ENCODE measurements around the gene SFTPA2. TPM values are rescaled to one million over a fixed set of nuclear protein-coding genes. Genes with fewer than 3 reads are reported as not detected.
A peak's percentile ranks its signal among the peaks of the same experiment; 100 is the strongest.

The SFTPA2 gene
- not detected in 2 replicates for total RNA-seq

DNA sequence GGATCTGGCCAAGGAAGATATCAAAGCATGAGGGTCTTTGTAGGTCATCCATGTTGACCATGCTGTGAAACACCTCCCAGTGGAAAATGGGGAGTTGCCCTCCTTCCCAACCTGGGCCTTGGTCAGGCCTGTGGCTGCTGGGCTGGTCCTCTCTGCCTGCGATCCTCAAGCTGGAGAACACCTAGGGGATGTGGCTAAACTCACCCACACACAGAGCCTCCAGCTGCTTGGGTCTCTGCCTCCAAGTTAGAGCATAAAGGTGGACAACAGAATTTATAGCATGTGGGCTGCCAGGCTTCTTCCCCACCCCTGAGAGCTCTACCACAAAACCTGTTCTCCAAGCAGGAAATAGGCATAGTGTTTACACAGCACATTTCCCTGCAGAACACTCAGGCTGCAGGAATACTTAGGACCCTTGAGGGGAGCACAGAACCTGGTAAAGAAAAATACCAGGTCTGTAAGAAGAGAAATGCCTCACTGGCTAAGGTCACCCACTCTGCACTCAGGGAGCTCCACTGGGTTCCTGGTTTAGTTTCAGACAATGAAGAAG lies at the start of gene SFTPA2:
Gene SFTPA2 (minus strand): TSS at position 248 of the 550 bp plus-strand sequence. CDS start 924 bp downstream, outside the sequence.
- TF ChIP-seq, protein P1, sequence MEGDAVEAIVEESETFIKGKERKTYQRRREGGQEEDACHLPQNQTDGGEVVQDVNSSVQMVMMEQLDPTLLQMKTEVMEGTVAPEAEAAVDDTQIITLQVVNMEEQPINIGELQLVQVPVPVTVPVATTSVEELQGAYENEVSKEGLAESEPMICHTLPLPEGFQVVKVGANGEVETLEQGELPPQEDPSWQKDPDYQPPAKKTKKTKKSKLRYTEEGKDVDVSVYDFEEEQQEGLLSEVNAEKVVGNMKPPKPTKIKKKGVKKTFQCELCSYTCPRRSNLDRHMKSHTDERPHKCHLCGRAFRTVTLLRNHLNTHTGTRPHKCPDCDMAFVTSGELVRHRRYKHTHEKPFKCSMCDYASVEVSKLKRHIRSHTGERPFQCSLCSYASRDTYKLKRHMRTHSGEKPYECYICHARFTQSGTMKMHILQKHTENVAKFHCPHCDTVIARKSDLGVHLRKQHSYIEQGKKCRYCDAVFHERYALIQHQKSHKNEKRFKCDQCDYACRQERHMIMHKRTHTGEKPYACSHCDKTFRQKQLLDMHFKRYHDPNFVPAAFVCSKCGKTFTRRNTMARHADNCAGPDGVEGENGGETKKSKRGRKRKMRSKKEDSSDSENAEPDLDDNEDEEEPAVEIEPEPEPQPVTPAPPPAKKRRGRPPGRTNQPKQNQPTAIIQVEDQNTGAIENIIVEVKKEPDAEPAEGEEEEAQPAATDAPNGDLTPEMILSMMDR (IDR thresholded peaks at IDR 0.05; ENCODE audit: insufficient read depth, low read length, poor library complexity, severe bottlenecking), result no peak
- Histone ChIP-seq H3K27me3 (ENCODE audit: control insufficient read depth, insufficient read depth, low read length) (peaks cover 5% of the 10 kb centered on the region), H3K4me3 (ENCODE audit: low read depth, low read length) (no peak within 1 kb of the TSS), H3K36me3 (ENCODE audit: control insufficient read depth, insufficient read depth, low read length) (no peaks in the 10 kb centered on the region)
- DNase-seq (ENCODE audit: low read depth), result no peak

DNA sequence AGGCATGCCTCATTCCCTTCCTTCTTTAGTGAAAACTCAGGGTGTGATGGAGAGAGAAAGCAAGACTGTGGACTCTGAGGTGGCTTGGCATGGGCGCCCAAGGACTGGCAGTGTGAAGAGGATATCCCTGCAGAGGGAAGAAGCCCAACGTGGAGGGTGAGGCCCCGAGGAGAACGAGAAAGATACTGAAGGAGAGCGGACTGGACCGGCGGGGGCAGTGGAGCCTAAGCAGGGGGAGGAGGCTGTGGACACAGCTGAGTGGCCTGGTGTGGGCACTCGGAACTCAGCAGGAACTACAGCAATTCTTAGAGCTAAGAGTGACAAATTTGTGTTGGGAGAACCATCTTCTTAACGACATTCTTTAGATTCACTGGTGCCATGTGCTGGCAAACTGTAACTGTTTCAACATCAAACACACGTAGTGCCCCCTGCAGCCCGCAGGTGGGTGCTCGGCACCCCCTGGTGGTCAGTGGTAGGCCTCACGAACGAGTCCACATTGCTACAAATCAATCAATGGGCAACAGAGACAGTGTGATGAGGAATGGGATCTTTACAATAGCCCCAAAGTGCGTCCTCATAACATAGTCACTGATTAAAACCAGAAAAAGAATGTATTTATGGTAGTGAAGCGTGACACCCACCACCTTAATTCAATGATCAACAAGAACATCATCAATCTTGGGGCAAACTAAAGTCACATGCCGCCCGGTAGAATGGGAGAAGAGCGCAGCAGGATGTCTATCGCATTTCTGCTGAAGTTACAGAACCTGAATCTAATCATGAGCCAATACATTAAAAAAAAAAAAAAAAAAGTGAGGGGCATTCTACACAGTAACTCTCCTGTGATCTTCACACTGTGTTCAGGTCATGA lies 48.5 kb upstream of the SFTPA2 start:
- H3K36me3 ChIP-seq (ENCODE audit: control insufficient read depth, insufficient read depth, low read length), result no peaks in the 10 kb centered on the region
- no peak for DNase-seq (ENCODE audit: low read depth)
- TF ChIP-seq, protein P1 (IDR thresholded peaks at IDR 0.05; ENCODE audit: insufficient read depth, low read length, poor library complexity, severe bottlenecking), result peak; percentile 60
- no peak overlapping the region for H3K4me3 ChIP-seq (ENCODE audit: low read depth, low read length)
- peaks cover 4% of the 10 kb centered on the region for H3K27me3 ChIP-seq (ENCODE audit: control insufficient read depth, insufficient read depth, low read length)

DNA sequence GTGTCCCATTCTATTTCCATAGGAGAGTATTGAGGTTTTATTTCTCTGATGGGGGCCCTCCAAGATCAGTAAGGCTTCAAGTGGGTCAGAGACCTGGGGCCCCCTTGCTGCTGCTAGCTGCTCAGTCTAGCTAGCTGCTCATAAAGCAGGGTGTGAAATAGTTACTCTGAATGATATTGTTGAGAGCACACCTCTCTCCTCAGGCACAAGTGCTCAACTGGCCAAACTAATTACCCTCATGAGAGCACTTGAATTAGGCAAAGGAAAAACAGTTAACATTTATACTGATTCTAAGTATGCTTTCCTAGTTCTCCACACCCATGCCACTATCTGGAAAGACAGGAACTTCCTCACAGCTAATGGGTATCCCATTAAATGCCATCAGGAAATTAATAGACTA lies 45.1 kb upstream of the SFTPA2 start:
- H3K27me3 ChIP-seq (ENCODE audit: control insufficient read depth, insufficient read depth, low read length), result peaks cover 4% of the 10 kb centered on the region
- no peak overlapping the region for H3K4me3 ChIP-seq (ENCODE audit: low read depth, low read length)
- no peaks in the 10 kb centered on the region for H3K36me3 ChIP-seq (ENCODE audit: control insufficient read depth, insufficient read depth, low read length)
- no peak for DNase-seq (ENCODE audit: low read depth)
- TF ChIP-seq, protein P1 (IDR thresholded peaks at IDR 0.05; ENCODE audit: insufficient read depth, low read length, poor library complexity, severe bottlenecking), result no peak

DNA sequence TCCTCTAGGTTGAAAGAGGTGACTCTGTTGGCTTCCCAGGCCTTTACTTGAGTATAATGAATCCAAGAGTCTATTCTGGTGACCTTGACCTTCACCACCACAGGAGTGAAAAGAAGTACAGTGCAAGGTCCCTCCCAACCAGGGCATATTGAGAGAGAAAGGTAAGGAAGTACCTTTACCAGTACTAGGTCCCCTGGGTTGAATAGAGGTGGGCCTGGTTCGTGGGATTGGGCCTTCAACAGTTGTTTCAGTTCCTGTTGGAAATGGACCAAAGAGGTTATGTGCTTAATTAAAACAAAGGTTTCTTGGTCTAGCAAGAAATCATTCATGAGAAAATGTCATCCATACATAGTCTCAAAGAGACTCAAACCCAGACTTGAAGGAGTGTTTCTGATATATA lies 44.1 kb upstream of the SFTPA2 start:
- TF ChIP-seq, protein P1 (IDR thresholded peaks at IDR 0.05; ENCODE audit: insufficient read depth, low read length, poor library complexity, severe bottlenecking), result no peak
- H3K4me3 ChIP-seq (ENCODE audit: low read depth, low read length), result no peak overlapping the region
- H3K36me3 ChIP-seq (ENCODE audit: control insufficient read depth, insufficient read depth, low read length), result no peaks in the 10 kb centered on the region
- DNase-seq (ENCODE audit: low read depth), result no peak
- peaks cover 4% of the 10 kb centered on the region for H3K27me3 ChIP-seq (ENCODE audit: control insufficient read depth, insufficient read depth, low read length)

DNA sequence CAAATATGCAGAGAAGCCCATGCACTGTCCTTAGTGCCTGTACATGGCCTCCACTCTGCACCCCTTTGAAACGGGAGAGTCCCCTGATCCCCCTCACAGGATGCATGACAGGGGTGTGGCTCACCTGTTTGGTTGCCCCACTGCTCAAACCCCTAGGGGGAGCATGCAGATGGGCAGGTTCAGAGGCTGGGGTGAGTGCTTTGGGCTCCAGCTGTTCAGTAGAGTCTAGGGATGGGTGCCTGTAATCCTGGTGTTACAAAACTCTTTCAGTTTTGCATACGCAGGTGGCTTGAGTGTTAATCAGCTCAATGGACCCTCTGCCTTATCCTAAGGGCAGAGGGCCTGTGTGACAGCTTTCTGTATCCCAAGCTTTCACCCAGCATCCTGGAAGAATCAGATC lies 42.7 kb upstream of the SFTPA2 start:
- no peak overlapping the region for H3K4me3 ChIP-seq (ENCODE audit: low read depth, low read length)
- peaks cover 3% of the 10 kb centered on the region for H3K27me3 ChIP-seq (ENCODE audit: control insufficient read depth, insufficient read depth, low read length)
- TF ChIP-seq, protein P1 (IDR thresholded peaks at IDR 0.05; ENCODE audit: insufficient read depth, low read length, poor library complexity, severe bottlenecking), result no peak
- H3K36me3 ChIP-seq (ENCODE audit: control insufficient read depth, insufficient read depth, low read length), result no peaks in the 10 kb centered on the region
- no peak for DNase-seq (ENCODE audit: low read depth)

Data from kidney epithelial cell (primary cell).